ENCODE measurements around the gene GSDME. TPM values are rescaled to one million over a fixed set of nuclear protein-coding genes. Genes with fewer than 3 reads are reported as not detected.

Gene GSDME
- total RNA-seq, 1 donor from 2014 or later, result 22.3 TPM

DNA sequence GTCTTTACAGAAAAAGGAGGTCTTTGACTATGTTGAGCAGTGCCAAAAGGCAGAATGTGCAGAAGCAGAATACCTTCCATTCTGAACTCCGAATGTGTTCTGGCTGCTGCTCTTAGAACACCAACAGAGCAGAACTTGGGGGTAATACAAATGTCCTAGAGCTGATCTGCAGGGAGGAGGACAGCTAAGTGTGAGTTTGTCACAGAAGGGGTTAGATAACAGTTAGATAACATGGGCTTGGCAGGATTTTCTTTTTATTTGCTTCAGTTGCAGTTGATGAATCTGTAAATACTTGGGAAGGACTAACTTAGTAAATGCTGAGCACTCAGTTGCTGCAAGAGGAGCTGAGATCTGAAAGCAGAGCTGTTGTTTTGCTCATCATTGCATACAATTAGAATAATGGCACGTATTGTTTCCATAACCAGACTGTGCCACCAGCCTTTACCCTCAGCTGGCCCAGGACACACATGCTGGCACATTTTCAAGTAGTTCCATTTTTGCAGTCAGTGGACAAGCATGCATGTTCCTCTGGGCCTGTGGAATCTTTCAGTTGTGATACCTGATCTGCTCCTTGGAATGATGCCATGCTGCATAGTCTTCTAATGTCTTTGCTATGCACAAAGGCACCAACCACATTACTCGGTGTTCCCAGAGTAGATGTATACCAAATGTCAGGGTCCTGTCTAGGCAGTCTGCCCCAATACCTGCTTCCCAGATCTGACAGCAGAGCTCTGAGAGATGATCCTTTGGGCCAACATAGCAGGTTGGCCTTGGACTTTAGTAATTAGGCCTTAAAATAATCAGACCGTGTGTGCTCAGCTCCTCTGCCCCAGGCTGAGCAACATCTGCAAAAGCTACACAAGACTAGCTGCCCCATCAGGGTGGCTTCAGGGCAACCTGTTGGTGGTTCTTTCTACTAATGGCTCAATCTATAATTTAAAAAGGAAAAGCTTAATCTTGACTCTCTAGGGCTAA lies 55.7 kb downstream of the GSDME start:
- Mint-ChIP-seq H3K27ac (no peak overlapping the region), H3K36me3 (ENCODE audit: insufficient read depth) (peaks cover 8% of the 10 kb centered on the region), H3K4me1 (ENCODE audit: low read depth) (peaks cover 17% of the 10 kb centered on the region), H3K27me3 (no peaks in the 10 kb centered on the region), H3K9me3 (ENCODE audit: low read depth) (no peaks in the 10 kb centered on the region), H3K4me3 (ENCODE audit: low read depth) (no peak overlapping the region)
- no peak for DNase-seq (ENCODE audit: low spot score, unreplicated experiment)
- TF ChIP-seq, protein P1, sequence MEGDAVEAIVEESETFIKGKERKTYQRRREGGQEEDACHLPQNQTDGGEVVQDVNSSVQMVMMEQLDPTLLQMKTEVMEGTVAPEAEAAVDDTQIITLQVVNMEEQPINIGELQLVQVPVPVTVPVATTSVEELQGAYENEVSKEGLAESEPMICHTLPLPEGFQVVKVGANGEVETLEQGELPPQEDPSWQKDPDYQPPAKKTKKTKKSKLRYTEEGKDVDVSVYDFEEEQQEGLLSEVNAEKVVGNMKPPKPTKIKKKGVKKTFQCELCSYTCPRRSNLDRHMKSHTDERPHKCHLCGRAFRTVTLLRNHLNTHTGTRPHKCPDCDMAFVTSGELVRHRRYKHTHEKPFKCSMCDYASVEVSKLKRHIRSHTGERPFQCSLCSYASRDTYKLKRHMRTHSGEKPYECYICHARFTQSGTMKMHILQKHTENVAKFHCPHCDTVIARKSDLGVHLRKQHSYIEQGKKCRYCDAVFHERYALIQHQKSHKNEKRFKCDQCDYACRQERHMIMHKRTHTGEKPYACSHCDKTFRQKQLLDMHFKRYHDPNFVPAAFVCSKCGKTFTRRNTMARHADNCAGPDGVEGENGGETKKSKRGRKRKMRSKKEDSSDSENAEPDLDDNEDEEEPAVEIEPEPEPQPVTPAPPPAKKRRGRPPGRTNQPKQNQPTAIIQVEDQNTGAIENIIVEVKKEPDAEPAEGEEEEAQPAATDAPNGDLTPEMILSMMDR (IDR thresholded peaks at IDR 0.05; ENCODE audit: unreplicated experiment), result no peak

DNA sequence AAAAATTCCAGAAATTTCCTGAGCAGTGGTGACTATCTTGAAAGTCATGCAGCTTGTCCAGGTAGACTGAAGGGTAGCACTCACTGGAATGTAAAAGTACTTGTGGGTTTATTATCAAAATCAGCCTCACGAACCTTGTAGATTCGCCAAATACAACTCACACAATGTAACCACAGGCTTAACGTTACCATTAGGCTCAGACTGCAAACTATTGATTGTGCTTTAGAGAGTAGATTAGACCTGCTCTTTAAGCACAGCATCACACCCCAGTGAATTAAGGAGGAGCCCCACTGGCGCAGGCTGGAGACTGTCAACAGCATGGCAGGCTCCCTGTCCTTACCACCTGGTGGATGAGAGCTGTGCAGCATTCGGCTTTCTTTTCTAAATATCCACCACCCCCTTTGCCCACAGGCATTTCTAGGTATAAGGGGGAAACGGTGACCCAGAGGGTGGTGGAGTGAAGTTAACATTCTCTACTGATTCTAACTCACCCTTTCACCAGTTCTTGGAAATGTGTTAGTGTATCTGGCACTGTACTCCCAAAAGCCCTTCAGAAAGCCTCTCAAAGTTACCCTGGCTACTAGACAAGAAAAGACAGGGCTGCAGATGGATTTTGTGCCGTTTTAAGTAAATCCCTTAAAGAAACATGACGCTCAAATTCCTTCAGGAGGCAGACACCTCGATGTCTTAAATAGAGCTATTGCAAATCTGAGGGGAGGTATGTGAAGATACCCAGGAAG lies 56.6 kb downstream of the GSDME start:
- TF ChIP-seq, protein P1 (IDR thresholded peaks at IDR 0.05; ENCODE audit: unreplicated experiment), result no peak
- Mint-ChIP-seq H3K9me3 (ENCODE audit: low read depth) (no peaks in the 10 kb centered on the region), H3K36me3 (ENCODE audit: insufficient read depth) (peaks cover 9% of the 10 kb centered on the region), H3K27me3 (no peaks in the 10 kb centered on the region), H3K4me3 (ENCODE audit: low read depth) (no peak overlapping the region), H3K27ac (no peak overlapping the region), H3K4me1 (ENCODE audit: low read depth) (peaks cover 17% of the 10 kb centered on the region)
- DNase-seq (ENCODE audit: low spot score, unreplicated experiment), result no peak

DNA sequence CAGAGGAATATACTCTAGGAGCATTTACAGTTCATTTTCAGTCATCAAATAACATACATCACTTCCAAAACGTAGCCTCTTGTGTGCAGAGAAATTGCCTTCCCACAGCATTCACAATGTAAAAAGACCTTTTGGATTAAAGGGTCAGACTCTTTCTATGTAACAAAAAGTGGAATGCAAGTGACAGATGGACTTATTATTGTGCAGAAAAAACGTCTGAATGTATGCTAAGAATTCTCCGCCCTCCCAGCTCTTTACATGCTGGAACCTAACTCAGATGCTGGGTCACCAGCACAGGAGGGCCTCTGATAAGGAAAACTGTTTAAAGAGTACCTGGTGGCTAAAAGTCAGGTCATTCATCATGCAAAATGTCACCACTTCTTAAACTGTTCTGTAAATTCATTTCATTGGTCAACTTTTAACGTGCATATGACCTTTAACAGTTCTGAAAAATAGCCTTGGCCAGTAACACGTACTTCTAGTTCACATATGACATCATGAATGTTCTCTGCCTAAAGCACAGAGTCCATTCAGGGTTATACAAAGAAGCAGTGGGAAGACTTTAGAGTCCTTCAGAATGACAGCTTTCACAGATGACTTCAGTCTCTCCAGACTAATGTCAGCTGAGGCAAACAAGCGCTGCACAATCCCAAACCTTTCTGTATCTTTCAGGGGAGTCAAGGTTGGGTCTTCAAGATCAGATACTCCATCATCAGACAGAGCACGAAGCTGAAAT lies 58.6 kb downstream of the GSDME start:
- no peak overlapping the region for H3K27ac Mint-ChIP-seq
- TF ChIP-seq, protein P1 (IDR thresholded peaks at IDR 0.05; ENCODE audit: unreplicated experiment), result no peak
- H3K4me1 Mint-ChIP-seq (ENCODE audit: low read depth), result peaks cover 17% of the 10 kb centered on the region

DNA sequence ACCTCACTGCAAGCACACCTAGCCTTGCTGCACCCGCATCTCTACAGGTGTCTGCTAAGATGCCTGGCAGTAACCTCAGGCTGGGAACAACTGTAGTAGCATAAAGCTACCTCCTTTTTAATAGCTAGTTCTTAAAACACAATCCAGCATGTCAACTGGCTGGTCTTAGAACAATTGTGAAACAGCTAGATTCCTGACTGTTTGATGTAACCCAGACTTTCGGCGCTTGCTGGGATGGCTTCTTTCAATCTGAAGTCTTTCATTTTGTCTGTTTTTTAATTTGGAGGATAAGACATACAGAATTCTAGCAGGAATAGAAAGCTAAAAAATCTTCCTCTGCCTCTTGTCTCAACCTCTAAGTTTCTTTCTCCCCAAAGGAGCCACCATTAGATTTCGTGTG lies 59.8 kb downstream of the GSDME start:
- no peaks in the 10 kb centered on the region for H3K27me3 Mint-ChIP-seq
- peaks cover 20% of the 10 kb centered on the region for H3K4me1 Mint-ChIP-seq (ENCODE audit: low read depth)
- H3K36me3 Mint-ChIP-seq (ENCODE audit: insufficient read depth), result peaks cover 14% of the 10 kb centered on the region
- DNase-seq (ENCODE audit: low spot score, unreplicated experiment), result no peak
- no peak overlapping the region for H3K27ac Mint-ChIP-seq
- TF ChIP-seq, protein P1 (IDR thresholded peaks at IDR 0.05; ENCODE audit: unreplicated experiment), result no peak
- H3K9me3 Mint-ChIP-seq (ENCODE audit: low read depth), result no peaks in the 10 kb centered on the region
- H3K4me3 Mint-ChIP-seq (ENCODE audit: low read depth), result no peak overlapping the region

More for the DNA sequence above, 58.6 kb downstream of the GSDME start:
- DNase-seq (ENCODE audit: low spot score, unreplicated experiment), result no peak
- no peak overlapping the region for H3K4me3 Mint-ChIP-seq (ENCODE audit: low read depth)
- H3K9me3 Mint-ChIP-seq (ENCODE audit: low read depth), result no peaks in the 10 kb centered on the region
- H3K36me3 Mint-ChIP-seq (ENCODE audit: insufficient read depth), result peaks cover 14% of the 10 kb centered on the region
- H3K27me3 Mint-ChIP-seq, result no peaks in the 10 kb centered on the region

DNA sequence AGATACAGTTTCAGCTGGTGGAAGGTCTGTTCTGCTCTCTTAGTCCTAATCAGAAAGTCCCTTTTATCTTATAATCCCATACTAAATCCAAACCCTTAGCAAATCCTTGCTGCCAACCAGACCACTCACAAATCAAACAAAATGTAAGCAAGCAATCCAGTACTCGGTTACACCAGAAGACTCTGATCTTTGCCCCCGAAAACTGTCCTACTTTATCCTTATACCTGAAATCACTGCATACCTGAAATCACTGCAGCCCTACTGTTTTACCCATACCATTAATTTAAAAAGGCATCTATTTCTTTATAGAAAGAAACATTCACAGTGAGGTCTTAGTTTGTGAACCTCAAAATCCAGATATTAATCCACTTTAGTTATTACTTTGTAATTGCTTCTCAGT lies 64.7 kb downstream of the GSDME start:
- Mint-ChIP-seq H3K27me3 (no peaks in the 10 kb centered on the region), H3K4me1 (ENCODE audit: low read depth) (peaks cover 5% of the 10 kb centered on the region), H3K4me3 (ENCODE audit: low read depth) (no peak overlapping the region), H3K9me3 (ENCODE audit: low read depth) (no peaks in the 10 kb centered on the region), H3K36me3 (ENCODE audit: insufficient read depth) (peaks cover 10% of the 10 kb centered on the region), H3K27ac (no peak overlapping the region)
- TF ChIP-seq, protein P1 (IDR thresholded peaks at IDR 0.05; ENCODE audit: unreplicated experiment), result no peak
- DNase-seq (ENCODE audit: low spot score, unreplicated experiment), result no peak

Measured in progenitor cell of endocrine pancreas (in vitro differentiated cells).